Stomach (tissue), 9 donors: ENCODE measurements around the gene AMBN. TPM values are rescaled to one million over a fixed set of nuclear protein-coding genes. Genes with fewer than 3 reads are reported as not detected.
A peak's percentile ranks its signal among the peaks of the same experiment; 100 is the strongest.

Experiments
- DNase-seq, 2 donors: peaks; one replicate each; pipeline versions ENCODE4 v3.0.0 to v3.0.0-alpha.2; 2013 to 2019
- H3K27ac ChIP-seq, 5 donors: fragments of 200-600 bp in 4 of 5; sonication (generic) in 4 of 5; one replicate each; pipeline ENCODE4 v1.5.1; 2013 to 2019; ENCODE audit warnings: mild to moderate bottlenecking in 1 of 5, moderate library complexity in 1 of 5
- H3K27me3 ChIP-seq, 3 donors: fragments of 200-600 bp; sonication (generic); one replicate each; pipeline ENCODE4 v1.5.1; 2017 to 2019; ENCODE audit warnings: mixed run types in 1 of 3
- H3K36me3 ChIP-seq, 4 donors: fragments of 200-600 bp; sonication (generic); 1 replicate in 3 of 4; 2 replicates in 1 of 4; pipeline ENCODE4 v1.5.1; 2016 to 2019
- H3K4me1 ChIP-seq, 4 donors: fragments of 200-600 bp; sonication (generic); one replicate each; pipeline ENCODE4 v1.5.1; 2016 to 2019
- H3K4me3 ChIP-seq, 4 donors: fragments of 200-600 bp; sonication (generic) in 3 of 4; one replicate each; pipeline ENCODE4 v1.5.1; 2016 to 2019; ENCODE audit warnings: mild to moderate bottlenecking in 1 of 4
- H3K9me3 ChIP-seq, 4 donors: fragments of 200-600 bp; sonication (generic); one replicate each; pipeline ENCODE4 v1.5.1; 2016 to 2019
- EP300 ChIP-seq: sonication (generic); formaldehyde crosslinking; IDR thresholded peaks from one replicate; pipeline ENCODE4 v1.6.1; 2017; ENCODE audit warnings: antibody characterized with exemption
- POLR2A ChIP-seq, 4 donors: fragments of 450-650 bp; IDR thresholded peaks; one replicate each; pipeline ENCODE4 v1.6.1; 2016; ENCODE audit warnings: antibody characterized with exemption in 4 of 4, control low read depth in 2 of 4, mild to moderate bottlenecking in 1 of 4, moderate library complexity in 1 of 4
- POLR2AphosphoS5 ChIP-seq, 3 donors: sonication (generic); formaldehyde crosslinking; IDR thresholded peaks; one replicate each; pipeline ENCODE4 v1.6.1; 2016; ENCODE audit warnings: antibody characterized with exemption in 3 of 3
- WGBS, 5 donors: extraction: QIAGEN DNeasy Blood & Tissue Kit in 3 of 5; methylation state at CpG; one replicate each; pipeline versions ENCODE4 v1.1.5 to v1.1.7; 2013 to 2018; 5-methylcytosine and 5-hydroxymethylcytosine counted together
- intact Hi-C: fragments of 100-400 bp; cut with DNase I; formaldehyde crosslinking; loops from one replicate; pipeline ENCODE4 v1.15.1; 2023; ENCODE audit warnings: low total_unique reads
- polyA plus RNA-seq, 3 donors: library from polyadenylated mRNA; stranded (reverse); fragments of 200-250 nt; gene quantifications; one replicate each; pipeline ENCODE4 v1.2.3, GENCODE V29; 2013
- total RNA-seq, 5 donors: library from RNA; depleted of rRNA; stranded (reverse); fragments of >200 nt; gene quantifications; one replicate each; pipeline versions ENCODE4 v1.1.0 to v1.2.3, GENCODE V29; 2014 to 2016
- TF ChIP-seq, protein P1 (sequence below), 7 experiments: fragments of 450-650 bp in 4 of 7; fragments of 200-600 bp in 3 of 7; sonication (generic) in 3 of 7; IDR thresholded peaks; one replicate each; pipeline ENCODE4 v1.5.1; 2016 to 2019; ENCODE audit warnings: antibody characterized with exemption in 7 of 7, control low read depth in 2 of 7, mild to moderate bottlenecking in 1 of 7
- donor health status: healthy with polysubstance abuse.
- donor health status: Bipolar disorder and iron deficiency.
- donor health status: healthy.

AMBN gene
- total and polyA plus RNA-seq, 8 donors: not detected

DNA sequence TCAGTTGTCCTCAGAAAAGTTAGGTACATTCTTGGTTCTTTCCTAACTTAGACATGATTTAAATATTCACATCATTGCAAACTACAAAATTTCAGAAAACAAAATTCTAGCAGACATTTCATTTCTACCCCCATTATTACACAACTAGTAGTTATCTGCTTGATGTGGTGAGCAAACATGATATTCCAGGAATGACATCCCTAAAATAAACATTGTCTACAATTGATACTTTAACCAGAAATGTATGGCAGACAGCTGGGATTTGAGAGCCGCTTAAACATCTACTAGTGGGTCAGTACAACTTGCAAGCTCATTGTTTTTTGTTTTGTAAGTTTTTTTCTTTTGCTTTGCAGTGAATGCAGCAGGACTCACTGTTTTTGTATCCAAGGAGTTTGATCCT is 32.1 kb upstream of the AMBN start:
- TF ChIP-seq POLR2A (IDR thresholded peaks at IDR 0.05) (no peak), POLR2AphosphoS5 (IDR thresholded peaks at IDR 0.05) (no peak), EP300 (no peak)
- TF ChIP-seq, protein P1, sequence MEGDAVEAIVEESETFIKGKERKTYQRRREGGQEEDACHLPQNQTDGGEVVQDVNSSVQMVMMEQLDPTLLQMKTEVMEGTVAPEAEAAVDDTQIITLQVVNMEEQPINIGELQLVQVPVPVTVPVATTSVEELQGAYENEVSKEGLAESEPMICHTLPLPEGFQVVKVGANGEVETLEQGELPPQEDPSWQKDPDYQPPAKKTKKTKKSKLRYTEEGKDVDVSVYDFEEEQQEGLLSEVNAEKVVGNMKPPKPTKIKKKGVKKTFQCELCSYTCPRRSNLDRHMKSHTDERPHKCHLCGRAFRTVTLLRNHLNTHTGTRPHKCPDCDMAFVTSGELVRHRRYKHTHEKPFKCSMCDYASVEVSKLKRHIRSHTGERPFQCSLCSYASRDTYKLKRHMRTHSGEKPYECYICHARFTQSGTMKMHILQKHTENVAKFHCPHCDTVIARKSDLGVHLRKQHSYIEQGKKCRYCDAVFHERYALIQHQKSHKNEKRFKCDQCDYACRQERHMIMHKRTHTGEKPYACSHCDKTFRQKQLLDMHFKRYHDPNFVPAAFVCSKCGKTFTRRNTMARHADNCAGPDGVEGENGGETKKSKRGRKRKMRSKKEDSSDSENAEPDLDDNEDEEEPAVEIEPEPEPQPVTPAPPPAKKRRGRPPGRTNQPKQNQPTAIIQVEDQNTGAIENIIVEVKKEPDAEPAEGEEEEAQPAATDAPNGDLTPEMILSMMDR (IDR thresholded peaks at IDR 0.05): no peak
- 92 to 95% (median 94%) methylated on average over 1 of the region's 1 CpG for WGBS, 5 donors
- Histone ChIP-seq H3K27me3 (no peaks in the 10 kb centered on the region), H3K9me3 (no peaks in the 10 kb centered on the region), H3K4me1 (peaks cover 0 to 5% (median 0%) of the 10 kb centered on the region in 4 donors), H3K27ac (no peak overlapping the region), H3K36me3 (no peaks in the 10 kb centered on the region), H3K4me3 (no peak overlapping the region)
- DNase-seq: no peak
- intact Hi-C loops: no loop called here

DNA sequence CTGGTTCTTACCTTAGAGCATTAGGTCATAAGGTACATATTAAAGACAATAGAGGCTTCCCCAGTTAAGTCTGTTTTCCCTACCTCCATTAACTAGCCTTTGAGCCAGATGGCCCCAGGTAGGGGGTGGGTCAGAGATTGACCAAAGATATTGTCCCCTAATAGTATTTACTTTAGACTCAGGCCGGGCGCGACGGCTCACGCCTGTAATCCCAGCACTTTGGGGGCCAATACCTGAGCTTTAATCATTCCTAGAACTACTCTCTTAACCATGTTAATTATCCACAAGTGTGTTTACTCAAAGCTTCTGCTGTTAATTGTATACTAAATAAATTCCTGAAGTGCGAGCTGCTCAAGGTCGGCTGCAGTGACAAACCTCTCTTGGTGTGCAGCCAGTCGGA is 28.0 kb upstream of the AMBN start:
- 24 to 46% (median 40%) methylated on average over 8 of the region's 8 CpGs for WGBS, 5 donors
- Histone ChIP-seq H3K27ac (no peak overlapping the region), H3K36me3 (no peaks in the 10 kb centered on the region), H3K4me1 (peaks cover 0 to 5% (median 0%) of the 10 kb centered on the region in 4 donors), H3K27me3 (no peaks in the 10 kb centered on the region), H3K9me3 (peaks cover 0 to 2% (median 0%) of the 10 kb centered on the region in 4 donors), H3K4me3 (no peak overlapping the region)
- TF ChIP-seq, protein P1 (IDR thresholded peaks at IDR 0.05): no peak
- TF ChIP-seq POLR2A (IDR thresholded peaks at IDR 0.05): no peak
- no peak for TF ChIP-seq POLR2AphosphoS5 (IDR thresholded peaks at IDR 0.05)
- TF ChIP-seq EP300: no peak
- peak in 1 of 2 donors; percentile 32 for DNase-seq
- intact Hi-C loops: no loop called here

DNA sequence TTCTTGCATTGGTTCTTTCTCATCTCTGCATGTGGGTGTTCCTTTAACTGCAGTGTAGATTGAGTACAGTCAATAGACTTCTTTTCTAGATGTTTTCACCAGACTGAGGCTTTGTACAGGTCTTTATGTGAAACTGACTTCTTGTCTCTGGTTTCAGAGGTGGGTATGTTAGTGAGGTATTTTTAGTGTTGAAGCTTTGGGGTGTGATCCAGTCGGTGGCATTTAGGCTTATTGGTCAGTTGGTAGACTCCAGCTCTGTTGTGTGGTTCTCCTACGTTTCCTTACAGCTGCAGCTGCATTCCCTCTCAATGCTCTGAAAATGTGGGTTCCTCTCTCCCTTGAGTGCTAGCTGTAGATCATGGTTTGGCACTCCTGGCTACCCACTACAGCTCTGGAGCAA is 21.3 kb upstream of the AMBN start:
- WGBS, 5 donors: 85 to 96% (median 92%) methylated on average over 2 of the region's 2 CpGs
- Histone ChIP-seq H3K4me3 (no peak overlapping the region), H3K9me3 (peaks cover 0 to 11% (median 2%) of the 10 kb centered on the region in 4 donors), H3K27me3 (no peaks in the 10 kb centered on the region), H3K36me3 (no peaks in the 10 kb centered on the region), H3K27ac (no peak overlapping the region), H3K4me1 (no peaks in the 10 kb centered on the region)
- DNase-seq: no peak
- intact Hi-C loops: no loop called here
- TF ChIP-seq POLR2AphosphoS5 (IDR thresholded peaks at IDR 0.05) (no peak), EP300 (no peak), POLR2A (IDR thresholded peaks at IDR 0.05) (no peak)
- TF ChIP-seq, protein P1 (IDR thresholded peaks at IDR 0.05): no peak

DNA sequence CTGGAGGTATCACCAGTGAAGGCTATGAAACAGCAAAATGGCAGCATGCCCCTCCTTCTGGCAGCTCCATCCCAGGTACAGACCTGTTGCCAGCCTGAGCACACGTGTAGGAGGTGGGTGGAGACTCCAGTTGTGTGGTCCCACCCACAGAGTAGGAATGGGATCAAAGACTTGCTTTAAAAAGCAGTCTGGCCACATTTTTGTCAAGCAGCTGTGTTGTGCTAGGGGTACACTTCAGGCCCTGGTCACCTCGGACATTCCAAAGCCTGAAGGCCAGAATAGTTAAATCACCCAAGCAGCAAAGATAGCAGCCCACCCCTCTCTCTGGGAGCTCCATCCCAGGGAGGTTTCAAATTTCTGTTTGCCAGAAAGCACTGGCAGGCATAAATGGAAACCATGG is 20.3 kb upstream of the AMBN start:
- Histone ChIP-seq H3K36me3 (no peaks in the 10 kb centered on the region), H3K9me3 (peaks cover 0 to 11% (median 2%) of the 10 kb centered on the region in 4 donors), H3K27ac (no peak overlapping the region), H3K4me3 (no peak overlapping the region), H3K4me1 (no peaks in the 10 kb centered on the region), H3K27me3 (no peaks in the 10 kb centered on the region)
- intact Hi-C loops: no loop called here
- DNase-seq: no peak
- no peak for TF ChIP-seq EP300
- no peak for TF ChIP-seq POLR2AphosphoS5 (IDR thresholded peaks at IDR 0.05)
- no peak for TF ChIP-seq POLR2A (IDR thresholded peaks at IDR 0.05)
- TF ChIP-seq, protein P1 (IDR thresholded peaks at IDR 0.05): no peak
- WGBS, 5 donors: 29 to 54% (median 35%) methylated on average over 1 to 2 of the region's 2 CpGs
